Measurements from ENCODE around the gene PRM2. TPM values are rescaled to one million over a fixed set of nuclear protein-coding genes. Genes with fewer than 3 reads are reported as not detected.
A peak's percentile ranks its signal among the peaks of the same experiment; 100 is the strongest.

PRM2 gene
- total RNA-seq, 1 experiment from 2014 or later: not detected

GRCh38 chr16:11238272-11239202, 37.7 kb downstream of the PRM2 start:
- Histone ChIP-seq H3K4ac (ENCODE audit: low read depth, low read length) (no peak overlapping the region), H2AFZ (ENCODE audit: low read length) (no peak overlapping the region), H4K91ac (ENCODE audit: insufficient read length, low read depth, low read length) (no peak overlapping the region), H3K23ac (ENCODE audit: insufficient read length, low read depth, low read length) (no peak overlapping the region), H3K9ac (ENCODE audit: extremely low read depth, insufficient read length, low read length) (no peak overlapping the region), H3K23me2 (ENCODE audit: insufficient read length, low read depth, low read length, poor library complexity, severe bottlenecking) (no peaks in the 10 kb centered on the region), H4K8ac (replicated peaks; ENCODE audit: insufficient read length, low read depth, low read length) (no peak overlapping the region), H2BK15ac (ENCODE audit: low read depth, low read length) (no peak overlapping the region), H3K9me3 (ENCODE audit: control insufficient read depth, low read depth, low read length) (no peaks in the 10 kb centered on the region), H3T11ph (ENCODE audit: low read length) (no peak overlapping the region), H3K27me3 (ENCODE audit: insufficient read depth, low read length) (no peaks in the 10 kb centered on the region), H3K18ac (ENCODE audit: insufficient read length, low read depth, low read length) (no peak overlapping the region), H4K5ac (ENCODE audit: insufficient read length, low read depth, low read length) (no peak overlapping the region), H2BK5ac (ENCODE audit: insufficient read length, low read length) (no peak overlapping the region), H3K14ac (ENCODE audit: insufficient read depth, low read length) (no peak overlapping the region; the same call in 1 of the 2 replicates), H4K20me1 (ENCODE audit: control insufficient read depth, insufficient read depth, insufficient read length) (no peaks in the 10 kb centered on the region), H3K27ac (ENCODE audit: insufficient read length, low read depth, low read length) (no peak overlapping the region), H3K4me2 (ENCODE audit: insufficient read depth, insufficient read length, low read length) (no peak overlapping the region), H3K56ac (ENCODE audit: insufficient read length, low read depth, low read length) (no peak overlapping the region), H2BK12ac (ENCODE audit: insufficient read length, low read depth, low read length) (no peak overlapping the region), H2BK120ac (ENCODE audit: low read depth, low read length, poor library complexity, severe bottlenecking) (no peak overlapping the region), H2BK20ac (ENCODE audit: low read depth, low read length, poor library complexity, severe bottlenecking) (no peak overlapping the region), H3K79me1 (ENCODE audit: insufficient read depth, low read depth, low read length, poor library complexity, severe bottlenecking) (no peaks in the 10 kb centered on the region), H3K4me1 (ENCODE audit: insufficient read depth, low read length) (no peaks in the 10 kb centered on the region), H3K79me2 (ENCODE audit: insufficient read depth, low read length) (no peaks in the 10 kb centered on the region), H2AK5ac (ENCODE audit: insufficient read length, low read length) (no peak overlapping the region)
- no peak for TF ChIP-seq CTCF (conservative IDR thresholded peaks at IDR 0.05)
- Mint-ChIP-seq H3K36me3 (ENCODE audit: insufficient read depth in 1 of 3, low read depth in 3 of 3) (no peaks in the 10 kb centered on the region), H3K27me3 (ENCODE audit: low read depth) (no peaks in the 10 kb centered on the region), H3K9me3 (no peaks in the 10 kb centered on the region), H3K27ac (no peak overlapping the region), H3K4me1 (peaks cover 4 to 5% of the 10 kb centered on the region in 2 experiments; a peak in 2 of 4 replicates), H3K4me3 (no peak overlapping the region)
- DNase-seq: peak; percentile 50
- WGBS (ENCODE audit: extremely low coverage, insufficient read length, low lambda C conversion rate): no CpG with 5 or more reads among the region's 15 CpGs

Measured in H9 (cell line).